Activated naive CD8-positive, alpha-beta T cell treated with anti-CD3 and anti-CD28 coated beads for 36 hours (primary cell): ENCODE data around the gene MAGI1. TPM values are rescaled to one million over a fixed set of nuclear protein-coding genes. Genes with fewer than 3 reads are reported as not detected.
"Not testable (repeated sequence)": the region's sequence is repeated elsewhere in the genome, so short reads cannot be mapped to it uniquely, and the experiment has no call there.

ENCODE experiments used
- DNase-seq: peaks from one replicate; pipeline ENCODE4 v3.0.0; 2021
- H3K27ac Mint-ChIP-seq: one replicate; pipeline ENCODE4 v1.8.0; 2022; ENCODE audit warnings: mild to moderate bottlenecking, moderate library complexity, mixed read lengths
- H3K27me3 Mint-ChIP-seq: one replicate; pipeline ENCODE4 v1.8.0; 2022; ENCODE audit warnings: mild to moderate bottlenecking, mixed read lengths
- H3K36me3 Mint-ChIP-seq: one replicate; pipeline ENCODE4 v1.8.0; 2021; ENCODE audit warnings: mild to moderate bottlenecking, mixed read lengths
- H3K4me1 Mint-ChIP-seq: one replicate; pipeline ENCODE4 v1.8.0; 2021; ENCODE audit warnings: mixed read lengths
- H3K4me3 Mint-ChIP-seq: one replicate; pipeline ENCODE4 v1.8.0; 2022; ENCODE audit warnings: mild to moderate bottlenecking, moderate library complexity, mixed read lengths
- H3K9me3 Mint-ChIP-seq: one replicate; pipeline ENCODE4 v1.8.0; 2022; ENCODE audit warnings: mixed read lengths
- total RNA-seq, 2 experiments: library from RNA; stranded (reverse); gene quantifications; one replicate each; pipeline ENCODE4 v1.2.3, GENCODE V29; 2021

The MAGI1 gene
- total RNA-seq, 2 experiments from 2014 or later: 0.12 to 0.16 TPM

- Mint-ChIP-seq H3K27me3 (no peaks in the 10 kb centered on the region), H3K27ac (no peak overlapping the region), H3K4me3 (no peak overlapping the region)
Measured at GRCh38 chr3:65907232-65908130, 131.2 kb downstream of the MAGI1 start.

GRCh38 chr3:65905771-65906170 is 132.9 kb downstream of the MAGI1 start:
- DNase-seq: no peak
- H3K4me1 Mint-ChIP-seq: no peaks in the 10 kb centered on the region
- no peaks in the 10 kb centered on the region for H3K36me3 Mint-ChIP-seq
- H3K27ac Mint-ChIP-seq: no peak overlapping the region
- no peak overlapping the region for H3K4me3 Mint-ChIP-seq
- H3K9me3 Mint-ChIP-seq: no peaks in the 10 kb centered on the region
- no peaks in the 10 kb centered on the region for H3K27me3 Mint-ChIP-seq

More at GRCh38 chr3:65907232-65908130, 131.2 kb downstream of the MAGI1 start:
- Mint-ChIP-seq H3K36me3 (no peaks in the 10 kb centered on the region), H3K4me1 (no peaks in the 10 kb centered on the region), H3K9me3 (no peaks in the 10 kb centered on the region)
- DNase-seq: no peak

- H3K4me1 Mint-ChIP-seq: no peaks in the 10 kb centered on the region
- no peak overlapping the region for H3K4me3 Mint-ChIP-seq
- no peaks in the 10 kb centered on the region for H3K27me3 Mint-ChIP-seq
- H3K36me3 Mint-ChIP-seq: no peaks in the 10 kb centered on the region
- no peaks in the 10 kb centered on the region for H3K9me3 Mint-ChIP-seq
- H3K27ac Mint-ChIP-seq: no peak overlapping the region
- no peak for DNase-seq
Measured at GRCh38 chr3:65904016-65904415, 134.7 kb downstream of the MAGI1 start.

- H3K4me3 Mint-ChIP-seq: no peak overlapping the region
- DNase-seq: no peak
- H3K9me3 Mint-ChIP-seq: no peaks in the 10 kb centered on the region
- H3K36me3 Mint-ChIP-seq: no peaks in the 10 kb centered on the region
- H3K27ac Mint-ChIP-seq: no peak overlapping the region
- H3K4me1 Mint-ChIP-seq: no peaks in the 10 kb centered on the region
- no peaks in the 10 kb centered on the region for H3K27me3 Mint-ChIP-seq
Measured at GRCh38 chr3:65902304-65902793, 136.4 kb downstream of the MAGI1 start.

GRCh38 chr3:65901226-65901625 is 137.5 kb downstream of the MAGI1 start:
- no peak for DNase-seq
- Mint-ChIP-seq H3K4me1 (no peaks in the 10 kb centered on the region), H3K27ac (no peak overlapping the region), H3K36me3 (no peaks in the 10 kb centered on the region), H3K9me3 (no peaks in the 10 kb centered on the region), H3K27me3 (no peaks in the 10 kb centered on the region), H3K4me3 (no peak overlapping the region)

GRCh38 chr3:65899226-65899625 is 139.5 kb downstream of the MAGI1 start:
- no peaks in the 10 kb centered on the region for H3K4me1 Mint-ChIP-seq
- no peaks in the 10 kb centered on the region for H3K27me3 Mint-ChIP-seq
- no peak for DNase-seq
- no peak overlapping the region for H3K27ac Mint-ChIP-seq
- H3K36me3 Mint-ChIP-seq: no peaks in the 10 kb centered on the region
- H3K9me3 Mint-ChIP-seq: no peaks in the 10 kb centered on the region
- H3K4me3 Mint-ChIP-seq: no peak overlapping the region

- Mint-ChIP-seq H3K4me3 (no peak overlapping the region), H3K4me1 (no peaks in the 10 kb centered on the region), H3K27me3 (no peaks in the 10 kb centered on the region), H3K9me3 (no peaks in the 10 kb centered on the region), H3K36me3 (no peaks in the 10 kb centered on the region), H3K27ac (no peak overlapping the region)
- no peak for DNase-seq
Measured at GRCh38 chr3:65897766-65898165, 141.0 kb downstream of the MAGI1 start.

- no peaks in the 10 kb centered on the region for H3K9me3 Mint-ChIP-seq
- DNase-seq: no peak
- H3K27ac Mint-ChIP-seq: no peak overlapping the region
- H3K4me3 Mint-ChIP-seq: no peak overlapping the region
- no peaks in the 10 kb centered on the region for H3K27me3 Mint-ChIP-seq
- no peaks in the 10 kb centered on the region for H3K4me1 Mint-ChIP-seq
- H3K36me3 Mint-ChIP-seq: no peaks in the 10 kb centered on the region
Measured at GRCh38 chr3:65896321-65896720, 142.4 kb downstream of the MAGI1 start.

- Mint-ChIP-seq H3K4me1 (no peaks in the 10 kb centered on the region), H3K36me3 (no peaks in the 10 kb centered on the region)
Measured at GRCh38 chr3:65894679-65895453, 143.9 kb downstream of the MAGI1 start.

GRCh38 chr3:65894126-65894525 is 144.6 kb downstream of the MAGI1 start:
- no peaks in the 10 kb centered on the region for H3K9me3 Mint-ChIP-seq
- H3K36me3 Mint-ChIP-seq: no peaks in the 10 kb centered on the region
- no peaks in the 10 kb centered on the region for H3K27me3 Mint-ChIP-seq
- H3K4me1 Mint-ChIP-seq: no peaks in the 10 kb centered on the region
- DNase-seq: no peak
- H3K4me3 Mint-ChIP-seq: no peak overlapping the region
- H3K27ac Mint-ChIP-seq: no peak overlapping the region

More at GRCh38 chr3:65894679-65895453, 143.9 kb downstream of the MAGI1 start:
- Mint-ChIP-seq H3K27ac (no peak overlapping the region), H3K27me3 (no peaks in the 10 kb centered on the region), H3K9me3 (no peaks in the 10 kb centered on the region), H3K4me3 (no peak overlapping the region)
- DNase-seq: no peak

- Mint-ChIP-seq H3K4me1 (no peaks in the 10 kb centered on the region), H3K36me3 (no peaks in the 10 kb centered on the region), H3K4me3 (no peak overlapping the region), H3K9me3 (no peaks in the 10 kb centered on the region), H3K27me3 (no peaks in the 10 kb centered on the region), H3K27ac (no peak overlapping the region)
- DNase-seq: no peak
Measured at GRCh38 chr3:65893631-65894030, 145.1 kb downstream of the MAGI1 start.

GRCh38 chr3:65891477-65891876 is 147.2 kb downstream of the MAGI1 start:
- not testable (repeated sequence) for H3K9me3 Mint-ChIP-seq, DNase-seq, H3K4me1 Mint-ChIP-seq, H3K27ac Mint-ChIP-seq, H3K27me3 Mint-ChIP-seq, H3K36me3 Mint-ChIP-seq, H3K4me3 Mint-ChIP-seq

- H3K4me1 Mint-ChIP-seq: no peaks in the 10 kb centered on the region
- DNase-seq: no peak
- no peaks in the 10 kb centered on the region for H3K36me3 Mint-ChIP-seq
- no peaks in the 10 kb centered on the region for H3K27me3 Mint-ChIP-seq
- H3K27ac Mint-ChIP-seq: no peak overlapping the region
- no peak overlapping the region for H3K4me3 Mint-ChIP-seq
- H3K9me3 Mint-ChIP-seq: no peaks in the 10 kb centered on the region
Measured at GRCh38 chr3:65890328-65890727, 148.4 kb downstream of the MAGI1 start.

- Mint-ChIP-seq H3K27me3 (no peaks in the 10 kb centered on the region), H3K9me3 (no peaks in the 10 kb centered on the region), H3K4me1 (no peaks in the 10 kb centered on the region), H3K27ac (no peak overlapping the region), H3K4me3 (no peak overlapping the region), H3K36me3 (no peaks in the 10 kb centered on the region)
- no peak for DNase-seq
Measured at GRCh38 chr3:65889707-65890099, 149.0 kb downstream of the MAGI1 start.

GRCh38 chr3:65888980-65889706 is 149.6 kb downstream of the MAGI1 start:
- H3K9me3 Mint-ChIP-seq: no peaks in the 10 kb centered on the region
- no peak overlapping the region for H3K27ac Mint-ChIP-seq
- H3K27me3 Mint-ChIP-seq: no peaks in the 10 kb centered on the region
- H3K4me3 Mint-ChIP-seq: no peak overlapping the region
- no peak for DNase-seq
- H3K4me1 Mint-ChIP-seq: no peaks in the 10 kb centered on the region
- no peaks in the 10 kb centered on the region for H3K36me3 Mint-ChIP-seq
